Pancreas (tissue), 10 donors: Measurements from ENCODE around the gene MRPS11. TPM values are rescaled to one million over a fixed set of nuclear protein-coding genes. Genes with fewer than 3 reads are reported as not detected.

Source experiments
- ATAC-seq, 4 donors: fragments of 200-7000 bp; cut with Tn5 transposase; one replicate each; pipeline versions ENCODE4 v1.8.0 to v1.9.1; 2020; ENCODE audit warnings: mild to moderate bottlenecking in 4 of 4, moderate library complexity in 4 of 4
- DNase-seq, 6 donors: peaks; one replicate each; pipeline ENCODE4 v3.0.0-alpha.2; 2020
- FAIRE-seq: peaks from 2 replicates; lab custom pipeline; 2012; peaks lifted over from hg19 to GRCh38; lab: Jason Lieb, UNC
- H3K27ac ChIP-seq, 4 donors: fragments of 200-600 bp; sonication (generic); 1 replicate in 3 of 4; 2 replicates in 1 of 4; pipeline versions ENCODE4 v1.5.0 to v1.8.0; 2020
- H3K27me3 ChIP-seq, 4 donors: fragments of 200-600 bp; one replicate each; pipeline ENCODE4 v1.8.0; 2021
- H3K36me3 ChIP-seq, 3 donors: fragments of 200-600 bp; sonication (generic) in 1 of 3; one replicate each; pipeline versions ENCODE4 v1.5.0 to v1.8.0; 2020 to 2021
- H3K4me1 ChIP-seq, 3 donors: fragments of 200-600 bp; one replicate each; pipeline ENCODE4 v1.8.0; 2021
- H3K4me3 ChIP-seq, 4 donors: fragments of 200-600 bp; sonication (generic) in 2 of 4; one replicate each; pipeline versions ENCODE4 v1.5.0 to v1.8.0; 2020 to 2021
- H3K9me3 ChIP-seq, 4 donors: fragments of 200-600 bp; one replicate each; pipeline ENCODE4 v1.8.0; 2021
- CTCF ChIP-seq, 4 donors: fragments of 200-600 bp; sonication (generic) in 3 of 4; IDR thresholded peaks; one replicate each; pipeline versions ENCODE4 v1.5.0 to v1.8.0; 2021; ENCODE audit warnings: antibody characterized with exemption in 4 of 4
- WGBS, 2 donors: extraction: QIAGEN DNeasy Blood & Tissue Kit; methylation state at CpG; one replicate each; pipeline ENCODE4 v1.1.7; 2013; 5-methylcytosine and 5-hydroxymethylcytosine counted together
- intact Hi-C, 3 donors: fragments of 100-400 bp; cut with DNase I; formaldehyde crosslinking; loops; one replicate each; pipeline versions ENCODE4 v1.11.1 to v1.14.2; 2022
- polyA plus RNA-seq, 2 donors: library from polyadenylated mRNA; stranded (reverse); fragments of 200-250 nt; gene quantifications; one replicate each; pipeline ENCODE4 v1.2.3, GENCODE V29; 2013
- total RNA-seq, 6 donors: library from RNA; stranded (reverse); fragmentation: NEBNext Ultra II Directional in 4 of 6; extraction: Animal tissue kit (Norgen Biotek cat#: 25700) in 4 of 6; gene quantifications; one replicate each; pipeline versions ENCODE4 v1.2.1 to v1.2.4, GENCODE V29; 2021 to 2023
- donor health status: healthy with polysubstance abuse.
- donor health status: DM: no; HTN: no; CAD: no; lungs with moderate emphysema.
- donor health status: DM: no; HTN: no; CAD: no.
- donor health status: control.
- donor health status: control.
- donor health status: Bipolar disorder and iron deficiency.
- donor health status: DM: yes; HTN: yes; CAD: no.
- donor health status: DM: no; HTN: no; CAD: no.
- donor health status: DM: no; HTN: no; CAD: no.
- donor health status: DM: yes; HTN: yes; CAD: no.

Gene MRPS11
- total and polyA plus RNA-seq, 8 donors, result 12.7 to 29.5 (median 18.1) TPM

DNA sequence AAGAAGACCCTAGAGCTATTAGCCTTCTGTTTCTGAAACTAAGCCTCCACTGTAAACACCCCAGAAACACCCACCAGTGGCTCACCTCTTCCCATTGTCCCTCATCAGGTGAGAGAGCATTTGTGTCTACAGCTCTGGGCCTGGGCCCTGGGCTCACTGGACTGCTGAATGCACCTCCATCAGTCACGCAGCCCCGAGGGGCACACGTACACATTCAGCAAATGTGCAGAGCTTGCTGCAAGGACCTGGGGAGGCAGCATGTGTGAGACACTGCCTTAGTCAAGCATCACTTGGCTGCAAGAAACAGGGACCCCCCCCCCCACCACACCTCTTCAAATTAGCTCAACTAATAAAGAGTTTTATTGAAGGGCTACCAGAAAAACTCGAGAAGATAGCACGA, 29.3 kb upstream of the MRPS11 start:
- FAIRE-seq (no peak), ATAC-seq (no peak), DNase-seq (no peak)
- H3K36me3 ChIP-seq, result no peaks in the 10 kb centered on the region
- H3K9me3 ChIP-seq, result no peaks in the 10 kb centered on the region
- no peak overlapping the region for H3K4me3 ChIP-seq
- no peak for TF ChIP-seq CTCF (IDR thresholded peaks at IDR 0.05)
- H3K27me3 ChIP-seq, result peaks cover 0 to 6% (median 2%) of the 10 kb centered on the region in 4 donors
- no peaks in the 10 kb centered on the region for H3K4me1 ChIP-seq
- WGBS, 2 donors, result 46 to 52% methylated on average over 5 of the region's 5 CpGs
- intact Hi-C loops, result no loop called here
- no peak overlapping the region for H3K27ac ChIP-seq

DNA sequence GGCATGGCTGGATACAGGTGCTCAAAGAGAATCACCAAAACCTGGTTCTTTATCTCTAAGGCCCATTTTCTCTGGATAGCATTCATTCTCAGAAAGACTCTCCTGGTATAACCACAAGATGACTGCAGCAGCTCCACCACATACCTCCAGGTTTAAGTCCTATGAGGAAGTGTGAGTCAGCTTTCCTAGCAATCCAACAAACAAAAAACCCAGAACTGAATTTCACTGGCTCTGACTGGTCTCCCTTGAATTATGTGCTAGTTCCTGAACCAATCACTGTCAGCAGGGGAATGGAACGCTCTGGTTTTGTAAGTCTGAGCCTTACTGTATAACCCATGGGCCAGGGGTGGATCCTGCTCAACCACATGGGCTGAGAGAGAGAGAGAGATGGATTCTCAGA, 27.5 kb upstream of the MRPS11 start:
- Histone ChIP-seq H3K27ac (no peak overlapping the region), H3K9me3 (no peaks in the 10 kb centered on the region), H3K4me1 (no peaks in the 10 kb centered on the region), H3K27me3 (peaks cover 0 to 6% (median 0%) of the 10 kb centered on the region in 4 donors), H3K36me3 (no peaks in the 10 kb centered on the region), H3K4me3 (no peak overlapping the region)
- no peak for TF ChIP-seq CTCF (IDR thresholded peaks at IDR 0.05)
- DNase-seq (no peak), FAIRE-seq (no peak), ATAC-seq (no peak)
- intact Hi-C loops, result no loop called here
- WGBS, 2 donors, result 56 to 74% methylated on average over 1 of the region's 1 CpG

- no peak overlapping the region for H3K4me3 ChIP-seq
- H3K36me3 ChIP-seq, result no peaks in the 10 kb centered on the region
- ATAC-seq (no peak), FAIRE-seq (no peak), DNase-seq (no peak)
- H3K27ac ChIP-seq, result no peak overlapping the region
- H3K4me1 ChIP-seq, result no peaks in the 10 kb centered on the region
- H3K9me3 ChIP-seq, result no peaks in the 10 kb centered on the region
- H3K27me3 ChIP-seq, result peaks cover 0 to 6% (median 0%) of the 10 kb centered on the region in 4 donors
- TF ChIP-seq CTCF (IDR thresholded peaks at IDR 0.05), result no peak
- 71 to 84% methylated on average over 2 of the region's 2 CpGs for WGBS, 2 donors
- intact Hi-C loops, result no loop called here
Observed at GRCh38 chr15:88441076-88441730, 26.3 kb upstream of the MRPS11 start.

DNA sequence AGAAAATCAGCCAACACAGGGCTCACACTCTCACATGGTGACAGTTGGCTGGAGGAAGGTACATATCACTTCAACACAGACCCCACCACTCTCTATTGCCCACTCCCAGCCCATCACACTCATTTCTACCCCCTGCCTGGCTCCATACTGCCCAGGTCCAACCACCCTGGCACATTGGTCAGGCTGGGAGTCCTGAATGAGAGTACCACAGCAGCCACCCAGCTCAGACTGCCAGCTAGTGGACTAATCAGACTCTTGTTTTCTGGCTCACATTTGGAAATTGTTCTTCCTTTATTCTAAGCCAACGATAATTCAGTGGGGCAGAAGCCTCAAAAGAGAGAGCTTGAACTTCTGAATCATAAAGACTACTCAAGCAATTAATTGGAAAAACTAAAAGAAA, 20.3 kb upstream of the MRPS11 start:
- FAIRE-seq, result no peak
- TF ChIP-seq CTCF (IDR thresholded peaks at IDR 0.05), result no peak
- no peak overlapping the region for H3K27ac ChIP-seq
- ATAC-seq, result no peak
- H3K4me1 ChIP-seq, result no peaks in the 10 kb centered on the region
- H3K9me3 ChIP-seq, result no peaks in the 10 kb centered on the region
- no peak overlapping the region for H3K4me3 ChIP-seq
- DNase-seq, result no peak
- no peaks in the 10 kb centered on the region for H3K36me3 ChIP-seq
- intact Hi-C loops, result no loop called here
- H3K27me3 ChIP-seq, result peaks cover 0 to 5% (median 0%) of the 10 kb centered on the region in 4 donors
- 35 to 51% methylated on average over 1 of the region's 1 CpG for WGBS, 2 donors

DNA sequence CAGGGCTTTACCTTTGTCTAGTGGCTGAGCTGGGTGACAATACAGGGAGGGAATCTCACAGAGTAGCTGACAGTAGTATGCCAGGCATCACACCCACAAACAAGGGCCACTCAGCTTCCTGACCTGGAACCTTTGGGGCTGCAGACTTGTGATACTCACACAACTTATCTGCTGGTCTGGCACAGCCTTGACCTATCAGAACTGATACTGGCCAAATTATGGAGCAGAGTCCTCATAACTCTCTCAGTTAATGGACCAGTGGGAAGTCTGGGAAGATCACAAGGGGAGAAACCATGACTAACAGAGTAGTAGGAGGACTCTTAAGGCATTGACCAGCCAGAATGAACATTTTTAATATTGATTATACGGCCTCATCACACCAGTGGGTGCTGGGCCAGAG, 19.8 kb upstream of the MRPS11 start:
- DNase-seq, result no peak
- no peaks in the 10 kb centered on the region for H3K36me3 ChIP-seq
- ATAC-seq, result no peak
- no peaks in the 10 kb centered on the region for H3K9me3 ChIP-seq
- peaks cover 0 to 5% (median 0%) of the 10 kb centered on the region in 4 donors for H3K27me3 ChIP-seq
- no peak overlapping the region for H3K4me3 ChIP-seq
- no peak for TF ChIP-seq CTCF (IDR thresholded peaks at IDR 0.05)
- WGBS, 2 donors, result 37 to 48% methylated on average over 1 of the region's 1 CpG
- intact Hi-C loops, result no loop called here
- no peak for FAIRE-seq
- no peaks in the 10 kb centered on the region for H3K4me1 ChIP-seq
- H3K27ac ChIP-seq, result no peak overlapping the region
